Ascending aorta (tissue), 2 donors: ENCODE data around the gene PTGFRN. TPM values are rescaled to one million over a fixed set of nuclear protein-coding genes. Genes with fewer than 3 reads are reported as not detected.

ENCODE experiments used
- DNase-seq, 2 donors: peaks; one replicate each; pipeline ENCODE4 v3.0.0-alpha.2; 2019; ENCODE audit warnings: low spot score in 2 of 2
- H3K27ac ChIP-seq, 2 donors: fragments of 200-600 bp; sonication (generic); one replicate each; pipeline ENCODE4 v1.5.1; 2016 to 2017; ENCODE audit warnings: mild to moderate bottlenecking in 1 of 2
- H3K27me3 ChIP-seq: fragments of 200-600 bp; sonication (generic); one replicate; pipeline ENCODE4 v1.5.1; 2017
- H3K36me3 ChIP-seq, 2 donors: fragments of 200-600 bp; sonication (generic); one replicate each; pipeline ENCODE4 v1.5.1; 2016
- H3K4me1 ChIP-seq, 2 donors: fragments of 200-600 bp; sonication (generic); one replicate each; pipeline ENCODE4 v1.5.1; 2016 to 2017; ENCODE audit warnings: mild to moderate bottlenecking in 1 of 2
- H3K4me3 ChIP-seq, 2 donors: fragments of 200-600 bp; sonication (generic); one replicate each; pipeline ENCODE4 v1.5.1; 2016 to 2017; ENCODE audit warnings: mild to moderate bottlenecking in 1 of 2
- H3K9me3 ChIP-seq, 2 donors: fragments of 200-600 bp; sonication (generic); one replicate each; pipeline ENCODE4 v1.5.1; 2016
- CTCF ChIP-seq, 3 experiments: fragments of 200-600 bp in 2 of 3; fragments of 450-650 bp in 1 of 3; sonication (generic) in 2 of 3; IDR thresholded peaks; one replicate each; pipeline ENCODE4 v1.5.1; 2016 to 2019; ENCODE audit warnings: antibody characterized with exemption in 3 of 3, mild to moderate bottlenecking in 1 of 3, moderate library complexity in 1 of 3
- intact Hi-C: fragments of 100-400 bp; cut with DNase I; formaldehyde crosslinking; loops from one replicate; pipeline ENCODE4 v1.15.1; 2023
- total RNA-seq: library from RNA; depleted of rRNA; stranded (reverse); fragments of >200 nt; gene quantifications from one replicate; pipeline ENCODE4 v1.1.0, GENCODE V29; 2016

PTGFRN gene
- total RNA-seq, 1 donor from 2014 or later, result 11.2 TPM

GRCh38 chr1:116988908-116989307 lies 79.2 kb downstream of the PTGFRN start:
- Histone ChIP-seq H3K27me3 (no peaks in the 10 kb centered on the region), H3K27ac (no peak overlapping the region), H3K9me3 (no peaks in the 10 kb centered on the region), H3K4me3 (no peak overlapping the region), H3K36me3 (no peaks in the 10 kb centered on the region), H3K4me1 (peaks cover 0 to 10% of the 10 kb centered on the region in 2 donors)
- no peak for DNase-seq
- no peak for TF ChIP-seq CTCF (IDR thresholded peaks at IDR 0.05)
- intact Hi-C loops, result loop anchor here (5.0 kb wide), 1 partner anchor 77 kb away; no protein-coding TSS in a partner anchor

- Histone ChIP-seq H3K36me3 (no peaks in the 10 kb centered on the region), H3K4me1 (peaks cover 0 to 10% of the 10 kb centered on the region in 2 donors), H3K9me3 (no peaks in the 10 kb centered on the region), H3K4me3 (no peak overlapping the region), H3K27me3 (no peaks in the 10 kb centered on the region), H3K27ac (no peak overlapping the region)
- TF ChIP-seq CTCF (IDR thresholded peaks at IDR 0.05), result no peak
- no peak for DNase-seq
- intact Hi-C loops, result loop anchor here (5.0 kb wide), 1 partner anchor 78 kb away; no protein-coding TSS in a partner anchor
These were observed 80.1 kb downstream of the PTGFRN start for GRCh38 chr1:116989835-116990234.

GRCh38 chr1:116990612-116991151 lies 81.0 kb downstream of the PTGFRN start:
- Histone ChIP-seq H3K27me3 (no peaks in the 10 kb centered on the region), H3K4me3 (no peak overlapping the region), H3K27ac (peak overlapping the region; percentile 40 to 66), H3K36me3 (no peaks in the 10 kb centered on the region), H3K4me1 (peaks cover 0 to 10% of the 10 kb centered on the region in 2 donors), H3K9me3 (no peaks in the 10 kb centered on the region)
- no peak for TF ChIP-seq CTCF (IDR thresholded peaks at IDR 0.05)
- peak; percentile 50 to 88 for DNase-seq
- intact Hi-C loops, result no loop called here

GRCh38 chr1:116991171-116991845 lies 81.6 kb downstream of the PTGFRN start:
- H3K9me3 ChIP-seq, result no peaks in the 10 kb centered on the region
- H3K4me1 ChIP-seq, result peaks cover 0 to 10% of the 10 kb centered on the region in 2 donors
- DNase-seq, result no peak
- H3K27ac ChIP-seq, result peak overlapping the region; percentile 40 to 66
- no peaks in the 10 kb centered on the region for H3K27me3 ChIP-seq
- H3K36me3 ChIP-seq, result no peaks in the 10 kb centered on the region
- H3K4me3 ChIP-seq, result no peak overlapping the region
- TF ChIP-seq CTCF (IDR thresholded peaks at IDR 0.05), result no peak
- intact Hi-C loops, result no loop called here

GRCh38 chr1:116991918-116992317 lies 82.2 kb downstream of the PTGFRN start:
- TF ChIP-seq CTCF (IDR thresholded peaks at IDR 0.05), result no peak
- Histone ChIP-seq H3K27me3 (no peaks in the 10 kb centered on the region), H3K9me3 (no peaks in the 10 kb centered on the region), H3K36me3 (no peaks in the 10 kb centered on the region), H3K4me1 (peaks cover 0 to 10% of the 10 kb centered on the region in 2 donors), H3K27ac (no peak overlapping the region), H3K4me3 (no peak overlapping the region)
- no peak for DNase-seq
- intact Hi-C loops, result no loop called here
